HG02642 (cell line): Measurements from ENCODE around the gene YEATS4.

Experiments
- ATAC-seq: cut with Tn5 transposase; IDR thresholded peaks from one replicate; pipeline ENCODE4 v1.9.1; 2021; ENCODE audit warnings: mild to moderate bottlenecking; ENCODE audit not compliant: unreplicated experiment, poor library complexity

YEATS4 gene

DNA sequence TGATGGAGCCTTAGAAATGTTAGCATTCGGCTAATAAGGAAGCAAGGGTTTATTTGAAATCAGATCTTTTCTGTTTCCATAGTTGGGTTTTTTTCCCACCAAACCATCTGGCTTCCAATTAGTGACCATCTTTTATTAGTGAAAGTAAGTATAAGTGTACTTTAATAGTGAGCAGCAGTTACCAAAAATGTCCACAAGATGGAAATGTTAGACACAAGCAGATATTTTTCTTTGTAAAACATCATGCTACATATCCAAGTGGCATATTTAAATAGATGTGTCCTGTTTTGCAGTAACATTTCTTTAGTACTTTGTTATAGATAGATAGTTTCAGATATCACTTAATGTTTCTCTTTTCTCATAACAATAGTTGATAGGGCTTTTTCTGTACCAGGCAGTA is 28.8 kb downstream of the YEATS4 start:
- ATAC-seq: peak; percentile 36

DNA sequence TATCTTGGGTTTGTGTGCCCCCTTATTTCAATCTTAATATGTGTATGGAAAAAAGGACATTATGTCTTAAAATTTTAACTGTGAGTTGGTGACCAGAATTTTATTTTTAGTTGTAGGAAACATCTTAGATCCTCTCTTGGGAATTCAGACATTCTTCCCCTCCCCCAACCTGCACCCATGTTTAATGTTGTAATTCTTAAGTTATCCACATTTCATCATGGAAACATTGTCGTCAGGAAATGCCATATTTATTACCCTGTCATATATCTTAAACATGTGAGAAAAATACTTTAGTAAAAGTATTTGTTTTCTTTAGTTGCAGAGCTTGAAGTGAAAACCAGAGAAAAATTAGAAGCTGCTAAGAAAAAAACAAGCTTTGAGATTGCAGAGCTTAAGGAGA is 30.3 kb downstream of the YEATS4 start:
- ATAC-seq: no peak

DNA sequence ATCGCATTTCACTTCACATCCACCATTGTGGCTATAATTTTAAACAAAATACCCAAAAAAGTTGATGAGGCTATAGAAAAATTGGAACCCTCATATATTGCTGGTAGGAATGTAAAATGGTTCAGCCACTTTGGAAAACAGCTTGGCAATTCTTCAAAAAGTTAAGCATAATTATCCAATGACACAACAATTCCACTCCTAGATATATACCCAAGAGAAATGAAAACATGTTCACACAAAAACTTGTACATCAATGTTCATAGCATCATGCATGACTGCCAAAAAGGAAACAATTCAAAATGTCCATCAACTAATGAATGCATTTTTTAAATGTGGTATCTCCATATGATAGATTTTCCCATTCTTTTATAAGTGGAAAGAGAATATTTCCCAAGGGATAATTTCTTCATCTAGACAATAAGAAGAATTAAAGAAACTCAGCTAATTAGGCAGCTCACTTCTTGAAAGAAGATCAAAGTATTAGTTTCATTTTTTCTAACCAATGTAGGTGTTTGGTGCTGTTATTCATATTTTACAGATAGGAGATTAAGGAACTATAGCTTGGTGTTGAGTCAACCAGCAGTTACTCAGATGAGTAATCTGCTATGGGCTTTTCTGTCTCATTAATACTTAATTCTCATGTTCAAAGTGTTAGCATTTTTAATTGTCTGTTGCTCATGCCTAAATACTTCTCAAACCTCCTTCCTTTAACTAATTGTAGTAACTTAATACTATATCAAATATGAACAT is 32.8 kb downstream of the YEATS4 start:
- ATAC-seq: peak; percentile 81

DNA sequence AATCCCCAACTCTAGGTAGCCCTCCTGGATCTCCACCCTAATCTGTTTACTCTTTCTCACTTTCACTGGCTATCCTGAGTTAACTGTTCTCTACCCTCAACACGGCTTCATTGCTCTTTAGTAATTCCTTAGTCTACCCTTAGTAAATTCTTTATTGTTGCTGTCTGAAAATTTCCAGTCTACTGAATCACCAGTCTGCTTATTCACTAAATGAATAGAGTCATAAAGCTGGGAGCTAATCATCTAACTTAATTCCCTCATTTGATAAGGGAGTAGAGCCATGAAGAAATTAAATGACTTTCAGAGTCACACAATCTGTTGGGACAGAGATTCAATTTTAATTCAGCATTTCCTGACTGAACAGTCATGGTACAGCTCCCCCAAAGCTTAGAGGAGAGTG is 36.5 kb downstream of the YEATS4 start:
- no peak for ATAC-seq

DNA sequence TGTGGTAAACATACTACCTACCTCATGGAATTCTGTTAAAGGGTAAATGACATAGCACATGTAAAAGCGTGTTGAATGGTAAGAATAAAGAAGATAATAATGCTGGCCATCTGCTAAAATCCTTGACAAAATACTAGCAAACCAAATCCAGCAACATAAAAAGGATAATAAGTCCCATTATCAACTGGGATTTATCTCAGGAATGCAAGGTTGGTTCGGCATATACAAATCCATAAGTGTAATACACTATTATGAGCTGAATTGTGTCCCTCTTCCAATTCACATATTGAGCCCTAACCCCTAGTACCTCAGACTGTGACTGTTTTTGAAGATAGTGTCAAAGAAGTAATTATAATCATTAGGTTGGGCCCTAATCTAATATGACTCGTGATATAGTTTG is 37.4 kb downstream of the YEATS4 start:
- no peak for ATAC-seq

DNA sequence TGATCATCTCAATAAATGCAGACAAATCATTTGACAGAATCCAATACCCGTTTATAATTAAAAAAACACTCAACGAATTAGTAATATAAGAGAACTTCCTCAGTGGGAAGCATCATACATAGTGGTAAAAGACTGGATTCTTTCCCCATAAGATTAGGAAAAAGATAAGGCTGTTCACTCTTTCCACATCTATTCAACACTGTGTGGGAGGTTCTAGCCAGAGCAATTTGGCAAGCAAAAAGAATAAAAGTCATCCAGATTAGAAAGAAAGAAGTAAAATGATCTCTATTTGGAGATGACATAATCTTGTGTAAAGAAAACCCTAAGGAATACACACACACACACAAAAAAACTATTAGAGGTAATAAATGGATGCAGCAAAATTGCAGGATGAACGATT is 38.4 kb downstream of the YEATS4 start:
- no peak for ATAC-seq

DNA sequence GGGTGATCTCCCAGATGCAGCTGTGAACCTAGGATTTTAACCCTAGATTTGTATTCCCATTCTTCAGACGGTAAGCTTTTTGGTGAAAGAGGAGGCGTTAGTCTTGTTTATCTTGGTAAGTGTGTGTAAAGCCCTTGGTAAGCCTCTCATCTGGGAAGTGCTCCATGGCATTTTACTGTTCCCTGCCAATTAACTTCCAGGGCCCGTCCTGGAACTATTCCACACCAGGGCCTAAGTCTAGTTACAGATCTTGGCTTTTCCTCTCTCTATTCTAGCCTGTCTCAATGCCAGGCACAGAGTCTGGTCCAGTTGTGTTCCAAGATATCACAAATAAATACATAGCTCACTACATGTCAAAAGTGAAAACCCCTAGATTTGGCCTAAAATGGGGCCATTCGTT is 42.4 kb downstream of the YEATS4 start:
- ATAC-seq: no peak

DNA sequence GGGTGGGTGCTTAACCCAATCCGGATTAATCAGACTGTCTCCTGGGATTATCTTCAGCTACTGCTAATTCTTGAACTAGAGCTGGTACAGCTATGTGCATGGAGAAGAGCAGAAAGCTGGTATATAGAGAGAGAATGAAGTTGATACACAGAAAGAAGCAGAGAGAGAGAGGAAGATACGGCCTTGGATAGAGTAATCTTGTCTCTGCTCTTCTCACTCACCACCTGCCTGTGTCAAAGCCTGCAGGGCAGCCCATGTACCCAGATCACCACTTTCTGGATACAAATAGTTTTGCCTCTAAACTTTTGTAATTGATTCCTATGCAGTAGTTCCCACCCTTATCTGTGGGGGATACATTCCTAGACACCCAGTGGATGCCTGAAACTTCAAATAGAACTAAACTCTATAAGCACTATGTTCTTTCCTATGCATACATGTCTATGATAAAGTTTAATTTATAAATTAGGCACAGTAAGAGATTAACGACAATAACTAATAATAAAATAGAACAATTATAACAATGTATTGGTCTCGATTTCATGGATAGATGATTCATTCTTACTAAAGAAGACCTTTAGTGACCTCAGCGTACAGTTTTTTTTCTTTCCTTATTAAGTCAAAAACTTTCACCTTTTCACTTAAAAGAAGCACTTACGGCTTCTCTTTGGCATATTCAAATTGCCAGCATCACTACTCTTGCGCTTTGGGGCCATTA is 45.5 kb downstream of the YEATS4 start:
- no peak for ATAC-seq

DNA sequence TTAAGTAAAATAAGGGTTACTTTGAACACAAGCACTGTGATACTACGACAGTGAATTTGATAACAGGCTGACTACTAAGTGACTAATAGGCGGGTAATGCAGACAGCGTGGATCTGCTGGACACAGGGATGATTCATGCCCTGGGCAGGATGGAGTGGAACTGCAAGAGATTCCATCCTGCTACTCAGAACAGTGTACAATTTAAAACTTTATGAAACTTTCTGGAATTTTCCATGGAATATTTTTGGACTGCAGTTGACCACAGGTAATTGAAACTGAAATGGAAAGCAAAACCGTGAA is 46.0 kb downstream of the YEATS4 start:
- no peak for ATAC-seq

DNA sequence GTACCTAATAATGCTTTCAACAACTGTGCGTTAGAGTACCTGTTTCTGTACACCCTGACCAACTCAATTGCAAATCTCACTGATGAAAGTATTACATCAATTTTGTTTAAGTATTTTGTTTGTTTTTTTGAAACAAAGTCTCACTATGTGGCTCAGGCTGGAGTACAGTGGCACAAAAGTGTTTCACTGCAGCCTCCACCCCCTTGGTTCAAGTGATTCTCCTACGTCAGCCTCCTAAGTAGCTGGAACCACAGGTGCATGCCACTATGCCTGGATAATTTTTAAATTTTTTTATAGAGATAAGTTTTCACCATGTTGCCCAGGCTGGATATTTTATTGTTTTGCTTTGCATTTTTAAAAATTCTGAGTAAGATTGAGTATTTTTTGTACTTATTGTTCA is 46.7 kb downstream of the YEATS4 start:
- ATAC-seq: no peak

DNA sequence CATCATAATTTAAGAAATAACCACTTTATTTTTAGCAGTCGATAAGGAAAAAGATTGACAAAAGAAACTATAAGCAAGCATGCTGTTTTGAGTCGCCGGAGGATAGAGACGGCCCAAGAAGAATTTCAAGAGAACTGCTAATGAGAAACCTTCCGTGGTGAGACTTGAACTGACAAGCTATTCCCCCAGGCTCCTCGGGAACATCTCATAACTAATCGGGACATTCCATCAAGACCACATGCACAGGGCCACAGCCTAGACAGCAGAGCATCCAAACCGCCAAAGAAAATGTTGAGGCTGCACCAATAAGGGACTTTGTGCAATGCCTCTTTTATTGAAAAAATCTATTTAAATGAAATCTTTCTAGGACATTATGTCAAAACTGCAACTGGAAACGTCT is 51.0 kb downstream of the YEATS4 start:
- no peak for ATAC-seq

DNA sequence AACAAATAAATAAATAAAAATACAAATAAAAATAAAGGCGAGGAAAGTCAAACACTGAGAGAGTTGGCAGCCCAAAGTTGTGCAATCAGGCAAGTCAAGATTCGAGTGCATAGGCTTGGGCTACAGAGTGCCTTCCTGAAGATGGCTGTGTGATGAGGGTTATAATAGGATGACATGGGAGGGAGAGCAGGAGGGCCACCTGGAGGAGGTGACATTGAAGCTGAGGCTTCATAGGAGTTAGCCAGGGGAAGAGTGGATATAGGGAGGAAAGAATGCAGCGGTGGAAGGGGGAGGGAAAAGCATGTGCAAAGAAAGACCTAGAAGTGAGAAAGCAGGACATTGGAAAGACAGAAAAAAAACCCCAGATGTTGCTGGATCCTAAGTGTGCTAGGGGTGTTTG is 53.1 kb downstream of the YEATS4 start:
- no peak for ATAC-seq

DNA sequence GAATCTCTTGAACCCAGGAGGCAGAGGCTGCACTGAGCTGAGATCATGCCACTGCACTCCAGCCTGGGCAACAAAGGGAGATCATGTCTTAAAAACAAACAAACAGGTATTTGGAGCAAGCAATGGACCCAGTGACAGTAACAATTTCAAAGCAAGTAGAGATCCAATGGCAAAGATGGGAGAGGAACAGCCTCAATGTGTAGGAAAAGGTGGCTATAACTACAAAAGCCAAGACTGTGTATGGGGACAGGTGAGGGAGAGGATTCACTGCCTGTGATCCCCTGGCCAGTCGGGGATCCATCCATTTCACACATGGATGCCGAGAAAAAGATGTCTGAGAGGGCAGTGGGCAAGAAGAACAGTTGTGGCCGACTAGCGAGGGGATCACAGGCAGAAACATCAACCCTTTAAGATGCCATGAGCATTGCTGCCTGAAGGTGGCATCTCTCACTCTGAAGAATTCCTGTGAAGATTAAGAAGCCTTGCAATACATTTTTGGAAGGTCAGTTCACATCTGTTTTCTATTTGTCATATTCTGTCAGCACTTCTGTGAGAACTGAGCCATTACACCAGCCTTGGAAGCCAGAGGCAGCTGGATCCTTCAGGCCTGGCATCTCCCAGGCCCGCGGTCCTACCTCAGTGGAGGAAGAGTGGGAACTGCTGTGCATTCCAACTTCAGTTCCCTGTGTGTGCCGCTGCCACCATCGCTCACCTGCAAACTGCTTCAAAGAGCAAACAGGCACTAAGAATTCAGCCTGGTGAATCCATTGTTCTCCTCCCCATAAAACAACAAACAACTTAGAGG is 56.1 kb downstream of the YEATS4 start:
- ATAC-seq: no peak

DNA sequence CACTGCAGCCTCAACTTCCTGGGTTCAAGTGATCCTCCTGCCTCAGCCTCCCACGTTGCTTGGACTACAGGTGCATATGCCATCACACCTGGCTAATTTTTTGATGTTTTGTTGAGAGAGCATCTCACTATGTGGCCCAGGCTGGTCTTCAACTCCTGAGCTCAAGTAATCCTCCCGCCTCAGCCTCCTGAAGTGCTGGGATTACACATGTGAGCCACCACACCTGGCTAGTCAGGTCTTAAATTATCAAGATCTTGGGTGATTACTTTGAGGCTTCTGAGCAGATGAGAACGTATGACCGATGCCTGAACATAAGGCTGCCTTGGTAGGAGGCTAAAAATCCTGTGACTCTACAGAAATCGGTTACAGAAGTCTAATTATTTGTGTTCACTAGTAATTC is 57.7 kb downstream of the YEATS4 start:
- no peak for ATAC-seq

DNA sequence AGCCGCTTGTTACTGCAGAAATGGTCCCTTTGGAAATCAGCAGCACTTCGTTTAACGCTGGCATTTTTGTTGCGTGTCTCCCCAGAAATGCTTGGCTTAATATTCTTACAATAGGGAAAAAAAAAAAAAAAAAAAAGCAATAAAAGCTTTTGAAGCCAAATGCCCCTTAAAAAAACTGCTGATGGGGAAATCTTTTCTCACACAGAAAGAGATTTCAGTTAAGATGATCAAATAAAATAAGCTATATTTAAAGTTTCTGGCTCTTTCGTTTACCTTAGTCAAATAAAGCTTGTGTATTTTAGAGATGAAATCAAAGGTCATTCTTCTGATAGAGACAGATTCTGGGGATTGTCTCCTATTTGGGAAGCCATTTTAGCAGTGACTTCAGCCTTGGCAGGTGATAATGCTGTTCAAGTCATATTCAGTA is 58.2 kb downstream of the YEATS4 start:
- ATAC-seq: no peak

DNA sequence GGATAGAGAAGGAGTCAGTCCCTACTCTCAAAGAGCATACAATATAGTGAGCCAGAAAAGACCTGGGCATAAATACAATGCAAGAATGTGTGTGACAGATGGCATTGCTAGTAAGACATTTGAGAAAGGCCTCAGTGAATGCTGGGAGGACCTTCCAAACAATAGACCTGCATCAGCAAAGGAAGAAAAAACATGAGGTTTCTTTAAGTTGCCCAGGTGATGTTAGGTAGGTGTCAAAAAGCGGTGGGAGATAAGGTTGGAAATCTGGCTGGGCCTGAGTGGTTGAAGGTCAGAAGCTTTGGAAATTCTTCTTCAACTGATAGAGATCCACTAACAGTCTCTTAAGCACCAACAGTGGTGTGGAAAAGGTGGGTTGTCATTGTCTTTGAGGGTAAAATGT is 60.2 kb downstream of the YEATS4 start:
- ATAC-seq: no peak

DNA sequence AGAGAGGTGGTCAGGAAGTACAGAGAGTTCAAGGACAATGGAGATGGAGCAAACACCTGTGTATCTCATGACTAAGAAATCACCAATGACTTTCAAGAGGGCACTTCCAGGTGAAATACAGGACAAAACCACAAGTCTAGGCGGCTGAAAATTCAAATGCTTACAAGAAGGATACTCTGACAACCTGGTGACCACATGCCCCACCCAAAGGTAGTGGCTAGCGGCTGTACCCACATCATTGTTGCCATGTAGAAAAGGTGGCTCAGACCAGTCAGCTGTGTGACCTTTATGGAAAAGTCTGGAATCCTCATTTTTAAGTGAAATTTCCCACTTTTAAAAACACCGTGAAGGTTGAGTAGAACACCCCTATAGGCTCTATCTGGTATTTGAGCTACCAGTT is 62.0 kb downstream of the YEATS4 start:
- no peak for ATAC-seq

DNA sequence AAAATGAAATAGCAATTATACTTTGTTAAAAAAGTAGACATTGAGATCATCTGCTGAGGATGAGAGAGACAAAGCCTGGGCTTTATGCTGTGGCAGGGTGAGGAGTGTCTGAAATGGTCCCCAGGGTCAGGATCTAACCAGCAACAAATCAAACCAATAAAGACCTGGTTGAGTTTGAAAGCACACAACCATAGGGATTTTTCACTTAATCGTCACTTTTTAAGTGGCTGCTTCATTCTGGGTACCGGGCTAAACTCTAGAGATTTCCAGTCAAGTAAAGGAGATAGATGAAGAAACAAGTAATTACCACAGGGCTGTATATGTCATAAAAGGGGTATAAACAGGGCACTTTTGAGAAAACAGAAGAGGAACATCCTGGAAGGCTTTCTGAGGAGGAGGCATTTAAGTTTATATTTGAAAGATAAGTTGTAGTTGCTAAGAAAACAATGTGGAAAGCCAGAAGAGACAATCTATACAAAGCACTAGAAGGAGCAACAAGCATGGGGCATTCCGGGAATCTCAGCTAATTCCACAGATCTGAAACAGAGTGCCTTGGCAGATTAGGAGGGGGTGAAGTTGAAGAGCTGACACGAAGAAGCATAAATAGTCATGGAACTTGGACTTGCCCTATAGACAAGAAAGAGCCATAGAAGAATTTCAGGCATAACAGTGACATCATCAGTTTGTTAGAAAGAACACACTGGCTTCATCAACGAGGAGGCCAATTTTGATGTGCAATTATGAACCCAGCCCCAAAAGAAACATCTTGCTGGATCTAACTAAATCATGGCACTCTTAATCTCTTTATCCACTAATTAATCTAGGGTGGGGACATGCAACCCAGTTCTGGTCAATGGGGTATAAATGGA is 63.7 kb downstream of the YEATS4 start:
- no peak for ATAC-seq

DNA sequence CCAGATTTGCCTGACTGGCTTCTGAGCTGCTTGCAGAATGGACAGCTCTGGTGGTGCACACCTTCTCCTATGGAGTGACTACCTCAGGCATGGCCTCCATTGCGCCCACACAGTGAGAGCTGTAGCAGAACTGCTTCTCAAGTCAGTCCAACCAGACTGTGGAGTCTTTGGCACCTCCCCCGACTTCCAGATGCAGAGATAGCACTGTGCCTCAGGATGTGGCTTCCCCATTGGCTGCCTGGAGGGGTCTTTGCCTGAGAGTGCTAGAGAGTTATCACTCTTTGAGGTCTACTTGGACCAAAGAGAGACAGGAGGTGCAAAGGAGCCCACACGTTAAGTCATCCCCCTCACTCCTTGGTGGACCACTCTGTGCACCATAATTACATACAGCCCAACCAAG is 65.9 kb downstream of the YEATS4 start:
- ATAC-seq: no peak

DNA sequence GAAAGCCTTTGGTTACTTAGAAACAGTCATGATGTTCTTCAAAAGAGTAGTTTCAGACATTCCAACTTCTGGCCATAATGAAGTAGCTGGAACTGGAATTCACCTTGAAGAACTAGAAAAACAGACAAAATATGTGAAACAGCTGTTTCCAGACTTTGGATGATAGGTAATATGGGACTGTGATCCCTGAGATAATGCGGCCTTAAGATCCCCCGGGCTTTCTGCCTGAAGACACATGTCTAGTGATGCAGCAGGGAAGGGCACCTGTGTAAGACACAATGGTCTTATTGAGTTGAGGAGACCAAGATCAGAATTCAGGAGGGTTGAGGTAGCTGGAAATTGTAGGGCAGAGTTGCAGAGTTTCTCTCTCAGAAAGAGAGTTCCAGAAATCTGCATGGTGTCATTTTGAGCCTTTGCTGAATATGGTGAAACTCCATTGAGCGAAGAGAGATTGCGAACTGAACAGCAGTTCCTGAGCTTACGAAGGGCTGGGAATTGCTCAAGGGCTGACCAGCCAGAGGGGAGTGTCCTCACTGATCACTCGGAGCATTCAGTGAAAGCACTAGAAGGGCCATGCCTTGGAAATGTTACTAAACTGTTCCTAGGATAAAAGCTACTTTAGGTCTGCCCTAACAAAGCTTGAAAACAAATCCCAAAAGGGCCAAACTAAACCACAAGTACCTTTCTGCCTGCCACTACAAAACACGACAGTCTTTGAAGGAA is 69.0 kb downstream of the YEATS4 start:
- ATAC-seq: no peak
